GM19099 (cell line): Measurements from ENCODE around the gene ZNF708.

Experiments
- POLR2A ChIP-seq: IDR thresholded peaks from 3 replicates; pipeline ENCODE4 v1.6.1; 2011; ENCODE audit warnings: low read depth; ENCODE audit not compliant: insufficient read length; ENCODE audit errors: extremely low read depth

The ZNF708 gene

DNA sequence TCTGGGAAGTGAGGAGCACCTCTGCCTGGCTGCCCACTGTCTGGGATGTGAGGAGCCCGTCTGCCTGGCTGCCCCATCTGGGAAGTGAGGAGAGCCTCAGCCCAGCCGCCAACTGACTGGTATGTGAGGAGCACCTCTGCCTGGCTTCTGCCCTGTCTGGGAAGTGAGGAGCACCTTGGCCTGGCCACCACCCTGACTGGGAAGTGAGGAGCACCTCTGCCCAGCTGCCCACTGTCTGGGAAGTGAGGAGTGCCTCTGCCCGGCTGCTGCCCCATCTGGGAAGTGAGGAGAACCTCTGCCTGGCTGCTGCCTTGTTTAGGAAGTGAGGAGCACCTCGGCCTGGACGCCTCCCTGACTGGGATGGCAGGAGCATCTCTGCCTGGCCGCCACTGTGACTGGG is 64.8 kb downstream of the ZNF708 start:
- TF ChIP-seq POLR2A = no peak

- no peak for TF ChIP-seq POLR2A
Observed at GRCh38 chr19:21260164-21260847, 68.9 kb downstream of the ZNF708 start.

- TF ChIP-seq POLR2A = no peak
Observed at GRCh38 chr19:21256722-21257121, 72.5 kb downstream of the ZNF708 start.
